H9 (cell line): ENCODE measurements around the gene MRPL55. TPM values are rescaled to one million over a fixed set of nuclear protein-coding genes. Genes with fewer than 3 reads are reported as not detected.
A peak's percentile ranks its signal among the peaks of the same experiment; 100 is the strongest.

ENCODE experiments used
- DNase-seq: peaks from one replicate; pipeline ENCODE4 v3.0.0-alpha.2; 2017
- H2AFZ ChIP-seq: one replicate; pipeline ENCODE4 v1.6.1; 2013; ENCODE audit warnings: mild to moderate bottlenecking, low read length, control low read depth, moderate library complexity
- H2AK5ac ChIP-seq: 2 replicates; pipeline ENCODE4 v1.6.1; 2013; ENCODE audit warnings: low read length, control low read depth, mixed read lengths; ENCODE audit not compliant: insufficient read length
- H2BK120ac ChIP-seq: one replicate; pipeline ENCODE4 v1.6.1; 2013; ENCODE audit warnings: low read depth, mild to moderate bottlenecking, low read length, control low read depth, inconsistent platforms; ENCODE audit not compliant: poor library complexity, severe bottlenecking
- H2BK12ac ChIP-seq: 2 replicates; pipeline ENCODE4 v1.6.1; 2013; ENCODE audit warnings: low read length, control low read depth, mixed read lengths, low read depth; ENCODE audit not compliant: insufficient read length
- H2BK15ac ChIP-seq: 2 replicates; pipeline ENCODE4 v1.6.1; 2013; ENCODE audit warnings: low read depth, low read length, control low read depth
- H2BK20ac ChIP-seq: one replicate; pipeline ENCODE4 v1.6.1; 2013; ENCODE audit warnings: low read depth, mild to moderate bottlenecking, low read length, control low read depth, inconsistent platforms; ENCODE audit not compliant: poor library complexity, severe bottlenecking
- H2BK5ac ChIP-seq: 2 replicates; pipeline ENCODE4 v1.6.1; 2013; ENCODE audit warnings: low read length, control low read depth, mixed read lengths; ENCODE audit not compliant: insufficient read length
- H3K14ac ChIP-seq: 2 replicates; pipeline ENCODE4 v1.6.1; 2013; ENCODE audit warnings: low read length, control low read depth; ENCODE audit not compliant: insufficient read depth
- H3K18ac ChIP-seq: 2 replicates; pipeline ENCODE4 v1.6.1; 2013; ENCODE audit warnings: low read depth, mild to moderate bottlenecking, mixed read lengths, low read length, control low read depth; ENCODE audit not compliant: insufficient read length
- H3K23ac ChIP-seq: 2 replicates; pipeline ENCODE4 v1.6.1; 2013; ENCODE audit warnings: low read length, control low read depth, mixed read lengths, low read depth; ENCODE audit not compliant: insufficient read length
- H3K23me2 ChIP-seq: 2 replicates; pipeline ENCODE4 v1.6.1; 2013; ENCODE audit warnings: low read depth, mild to moderate bottlenecking, mixed read lengths, low read length, control low read depth; ENCODE audit not compliant: insufficient read length, poor library complexity, severe bottlenecking
- H3K27ac ChIP-seq: 2 replicates; pipeline ENCODE4 v1.5.1; 2013; ENCODE audit warnings: low read length, control low read depth, mixed read lengths, low read depth; ENCODE audit not compliant: insufficient read length
- H3K27me3 ChIP-seq: 2 replicates; pipeline ENCODE4 v1.6.1; 2013; ENCODE audit warnings: low read length, control low read depth, inconsistent platforms; ENCODE audit not compliant: insufficient read depth
- H3K4ac ChIP-seq: 2 replicates; pipeline ENCODE4 v1.6.1; 2013; ENCODE audit warnings: low read depth, mild to moderate bottlenecking, control low read depth, inconsistent platforms, low read length, moderate library complexity
- H3K4me1 ChIP-seq: 2 replicates; pipeline ENCODE4 v1.6.1; 2013; ENCODE audit warnings: low read length, control low read depth, inconsistent platforms; ENCODE audit not compliant: insufficient read depth
- H3K4me2 ChIP-seq: 2 replicates; pipeline ENCODE4 v1.6.1; 2013; ENCODE audit warnings: low read length, control low read depth, mixed read lengths; ENCODE audit not compliant: insufficient read length, insufficient read depth
- H3K56ac ChIP-seq: 2 replicates; pipeline ENCODE4 v1.6.1; 2013; ENCODE audit warnings: low read depth, mild to moderate bottlenecking, mixed read lengths, low read length, control low read depth; ENCODE audit not compliant: insufficient read length
- H3K79me1 ChIP-seq: 2 replicates; pipeline ENCODE4 v1.6.1; 2013; ENCODE audit warnings: low read depth, mild to moderate bottlenecking, moderate library complexity, low read length, control low read depth, inconsistent platforms; ENCODE audit not compliant: insufficient read depth, poor library complexity, severe bottlenecking
- H3K79me2 ChIP-seq: 2 replicates; pipeline ENCODE4 v1.6.1; 2013; ENCODE audit warnings: low read length, control low read depth, inconsistent platforms; ENCODE audit not compliant: insufficient read depth
- H3K9ac ChIP-seq: 2 replicates; pipeline ENCODE4 v1.6.1; 2013; ENCODE audit warnings: low read length, control low read depth, mixed read lengths; ENCODE audit not compliant: insufficient read length; ENCODE audit errors: extremely low read depth
- H3K9me3 ChIP-seq: one replicate; pipeline ENCODE4 v1.6.1; 2013; ENCODE audit warnings: low read depth, low read length, inconsistent platforms; ENCODE audit not compliant: control insufficient read depth
- H3T11ph ChIP-seq: one replicate; pipeline ENCODE4 v1.6.1; 2013; ENCODE audit warnings: mild to moderate bottlenecking, low read length, control low read depth, inconsistent platforms
- H4K20me1 ChIP-seq: one replicate; pipeline ENCODE4 v1.6.1; 2013; ENCODE audit not compliant: control insufficient read depth, insufficient read length, insufficient read depth
- H4K5ac ChIP-seq: 2 replicates; pipeline ENCODE4 v1.6.1; 2013; ENCODE audit warnings: low read depth, mild to moderate bottlenecking, mixed read lengths, low read length, control low read depth; ENCODE audit not compliant: insufficient read length
- H4K8ac ChIP-seq: replicated peaks from 2 replicates; pipeline ENCODE4 v1.6.1; 2013; ENCODE audit warnings: low read length, control low read depth, mixed read lengths, low read depth; ENCODE audit not compliant: insufficient read length
- H4K91ac ChIP-seq: 2 replicates; pipeline ENCODE4 v1.6.1; 2013; ENCODE audit warnings: low read depth, mild to moderate bottlenecking, moderate library complexity, mixed read lengths, low read length, control low read depth; ENCODE audit not compliant: insufficient read length
- H3K27ac Mint-ChIP-seq, 3 experiments: 2 replicates in 2 of 3; 3 replicates in 1 of 3; pipeline ENCODE4 v1.8.0; 2020 to 2021; ENCODE audit warnings: mixed read lengths in 3 of 3, mild to moderate bottlenecking in 1 of 3, moderate library complexity in 1 of 3
- H3K27me3 Mint-ChIP-seq: 2 replicates; pipeline ENCODE4 v1.8.0; 2021; ENCODE audit warnings: low read depth, mild to moderate bottlenecking, moderate library complexity, mixed read lengths
- H3K36me3 Mint-ChIP-seq, 3 experiments: 2 replicates in 2 of 3; 3 replicates in 1 of 3; pipeline ENCODE4 v1.8.0; 2020 to 2021; ENCODE audit warnings: low read depth in 3 of 3, mixed read lengths in 3 of 3; ENCODE audit not compliant: insufficient read depth in 1 of 3
- H3K4me1 Mint-ChIP-seq, 2 experiments: 2 replicates each; pipeline ENCODE4 v1.8.0; 2020; ENCODE audit warnings: mixed read lengths in 2 of 2
- H3K4me3 Mint-ChIP-seq, 2 experiments: 2 replicates in 1 of 2; 3 replicates in 1 of 2; pipeline ENCODE4 v1.8.0; 2020 to 2021; ENCODE audit warnings: mild to moderate bottlenecking in 2 of 2, mixed read lengths in 2 of 2, moderate library complexity in 1 of 2
- H3K9me3 Mint-ChIP-seq, 2 experiments: 2 replicates in 1 of 2; 3 replicates in 1 of 2; pipeline ENCODE4 v1.8.0; 2020; ENCODE audit warnings: mild to moderate bottlenecking in 2 of 2, mixed read lengths in 2 of 2, moderate library complexity in 1 of 2
- CTCF ChIP-seq: fragments of 200-600 bp; sonication (generic); conservative IDR thresholded peaks from 3 replicates; pipeline ENCODE4 v1.8.0; 2021; ENCODE audit warnings: antibody characterized with exemption, mild to moderate bottlenecking
- WGBS: extraction: QIAGEN DNeasy Blood & Tissue Kit; methylation state at CpG from one replicate; pipeline ENCODE4 v1.1.7; 2013; ENCODE audit warnings: missing lambda C conversion rate, low lambda C conversion rate, mixed read lengths; ENCODE audit not compliant: insufficient read length; ENCODE audit errors: extremely low coverage; 5-methylcytosine and 5-hydroxymethylcytosine counted together
- total RNA-seq: library from RNA; stranded (reverse); gene quantifications from 2 replicates; pipeline ENCODE4 v1.2.1, GENCODE V29; 2021

The MRPL55 gene
- total RNA-seq, 1 experiment from 2014 or later: 62.3 TPM

GRCh38 chr1:228090613-228091081 lies 18.5 kb downstream of the MRPL55 start:
- Histone ChIP-seq H4K8ac (no peak overlapping the region), H2BK12ac (no peak overlapping the region), H3K23ac (no peak overlapping the region), H3K9ac (no peak overlapping the region), H2BK15ac (no peak overlapping the region), H3K4me1 (no peaks in the 10 kb centered on the region), H4K20me1 (peaks cover 5% of the 10 kb centered on the region), H3K4ac (no peak overlapping the region), H4K5ac (no peak overlapping the region), H3K23me2 (no peaks in the 10 kb centered on the region), H3K14ac (no peak overlapping the region), H2AK5ac (no peak overlapping the region), H3K4me2 (no peak overlapping the region), H2AFZ (no peak overlapping the region), H2BK20ac (no peak overlapping the region), H3K18ac (no peak overlapping the region), H3T11ph (no peak overlapping the region), H2BK120ac (no peak overlapping the region), H2BK5ac (no peak overlapping the region), H3K56ac (no peak overlapping the region), H3K79me2 (peaks cover 93% of the 10 kb centered on the region), H3K27me3 (no peaks in the 10 kb centered on the region), H3K9me3 (no peaks in the 10 kb centered on the region), H3K27ac (no peak overlapping the region), H4K91ac (no peak overlapping the region), H3K79me1 (peaks cover 17% of the 10 kb centered on the region)
- H3K4me1 Mint-ChIP-seq: peaks cover 22 to 33% of the 10 kb centered on the region in 2 experiments
- peaks cover 8 to 11% of the 10 kb centered on the region in 2 experiments for H3K9me3 Mint-ChIP-seq
- peaks cover 26 to 39% (median 33%) of the 10 kb centered on the region in 3 experiments for H3K36me3 Mint-ChIP-seq
- no peak for TF ChIP-seq CTCF
- DNase-seq: no peak
- no CpG with 5 or more reads among the region's 2 CpGs for WGBS
- H3K27ac Mint-ChIP-seq: peak overlapping the region in 1 of 3 experiments; percentile 73; a peak in 1 of 7 replicates
- no peak overlapping the region for H3K4me3 Mint-ChIP-seq
- H3K27me3 Mint-ChIP-seq: no peaks in the 10 kb centered on the region
